Aorta (tissue), 5 donors: Measurements from ENCODE around the gene SLC38A7. TPM values are rescaled to one million over a fixed set of nuclear protein-coding genes. Genes with fewer than 3 reads are reported as not detected.
A peak's percentile ranks its signal among the peaks of the same experiment; 100 is the strongest.
"Not testable (repeated sequence)": the region's sequence is repeated elsewhere in the genome, so short reads cannot be mapped to it uniquely, and the experiment has no call there.

Experiments
- ATAC-seq: fragments of 200-7000 bp; cut with Tn5 transposase; one replicate; pipeline ENCODE4 v1.9.1; 2022; ENCODE audit warnings: moderate library complexity; ENCODE audit not compliant: low FRiP score
- DNase-seq, 2 donors: peaks; one replicate each; pipeline ENCODE4 v3.0.0-alpha.2; 2020
- H3K27ac ChIP-seq, 2 donors: one replicate each; pipeline ENCODE4 v1.5.1; 2013; ENCODE audit warnings: low read length in 2 of 2, mild to moderate bottlenecking in 2 of 2, moderate library complexity in 2 of 2, control low read depth in 1 of 2, inconsistent platforms in 1 of 2, low read depth in 1 of 2
- H3K27me3 ChIP-seq, 2 donors: one replicate each; pipeline ENCODE4 v1.6.1; 2013; ENCODE audit warnings: control low read depth in 1 of 2, low read length in 1 of 2, mild to moderate bottlenecking in 1 of 2, moderate library complexity in 1 of 2; ENCODE audit not compliant: insufficient read depth in 2 of 2, control insufficient read depth in 1 of 2
- H3K36me3 ChIP-seq, 2 donors: one replicate each; pipeline ENCODE4 v1.6.1; 2013; ENCODE audit warnings: control low read depth in 1 of 2, low read length in 1 of 2, mild to moderate bottlenecking in 1 of 2; ENCODE audit not compliant: insufficient read depth in 2 of 2, control insufficient read depth in 1 of 2
- H3K4me1 ChIP-seq, 2 donors: one replicate each; pipeline ENCODE4 v1.6.1; 2013; ENCODE audit warnings: low read length in 2 of 2, control low read depth in 1 of 2, mild to moderate bottlenecking in 1 of 2, moderate library complexity in 1 of 2; ENCODE audit not compliant: insufficient read depth in 2 of 2, control insufficient read depth in 1 of 2
- H3K4me3 ChIP-seq, 2 donors: one replicate each; pipeline ENCODE4 v1.5.1; 2013; ENCODE audit warnings: low read length in 2 of 2, control low read depth in 1 of 2, mild to moderate bottlenecking in 1 of 2
- H3K9me3 ChIP-seq: one replicate; pipeline ENCODE4 v1.6.1; 2013; ENCODE audit warnings: mild to moderate bottlenecking, low read length; ENCODE audit not compliant: control insufficient read depth
- WGBS, 2 donors: extraction: QIAGEN DNeasy Blood & Tissue Kit; methylation state at CpG; one replicate each; pipeline ENCODE4 v1.1.7; 2013; 5-methylcytosine and 5-hydroxymethylcytosine counted together
- intact Hi-C, 2 donors: fragments of 100-400 bp; cut with DNase I; formaldehyde crosslinking; loops; one replicate each; pipeline versions ENCODE4 v1.14.2 to v1.15.0; 2022
- polyA plus RNA-seq, 2 donors: library from polyadenylated mRNA; stranded (reverse); fragments of 200-250 nt; gene quantifications; one replicate each; pipeline ENCODE4 v1.2.3, GENCODE V29; 2013
- total RNA-seq, 2 donors: library from RNA; stranded (reverse); fragmentation: NEBNext Ultra II Directional; extraction: Animal tissue kit (Norgen Biotek cat#: 25700); gene quantifications; one replicate each; pipeline ENCODE4 v1.2.1, GENCODE V29; 2021
- donor health status: healthy with polysubstance abuse.
- donor health status: Bipolar disorder and iron deficiency.
- donor health status: DM: no; HTN: no; CAD: no.
- donor health status: DM: no; HTN: no; CAD: no.
- donor health status: DM: yes; HTN: yes; CAD: no.

Gene SLC38A7
- total and polyA plus RNA-seq, 4 donors, result 1.5 to 22.9 (median 9.4) TPM

DNA sequence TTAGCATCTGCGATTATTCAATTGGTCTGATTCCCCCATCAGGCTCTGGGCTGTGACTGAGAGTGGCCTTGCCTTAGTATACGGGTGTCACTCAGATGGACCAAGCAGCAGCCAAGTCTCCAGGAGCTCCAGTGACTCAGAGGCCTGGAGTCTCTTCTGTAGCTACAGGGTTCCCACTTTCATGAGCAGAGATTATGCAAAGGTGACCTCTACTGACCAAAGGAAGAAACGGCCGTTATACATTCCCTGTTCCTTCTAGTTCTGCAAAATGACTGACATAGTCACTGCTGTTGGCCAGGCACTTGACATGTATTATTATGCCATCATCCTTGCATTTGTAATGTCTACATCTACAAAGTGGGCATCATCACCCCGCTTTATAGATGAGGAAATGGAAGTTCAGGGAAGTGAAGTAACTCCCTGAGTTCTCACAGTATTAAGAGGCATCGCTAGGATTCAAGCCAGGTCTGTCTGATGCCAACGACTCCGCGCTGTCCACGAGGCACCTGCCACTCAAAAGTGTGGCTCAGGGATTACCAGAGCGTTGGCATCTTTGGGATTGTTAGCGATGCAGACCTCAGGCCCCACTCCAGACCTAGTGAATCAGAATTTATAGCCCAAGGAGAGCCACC lies 23.3 kb downstream of the SLC38A7 start:
- peak; percentile 66 to 77 for DNase-seq
- H3K4me3 ChIP-seq, result no peak overlapping the region
- H3K27ac ChIP-seq, result no peak overlapping the region
- H3K36me3 ChIP-seq, result no peaks in the 10 kb centered on the region
- WGBS, 2 donors, result 28 to 33% methylated on average over 12 of the region's 12 CpGs
- peak; percentile 78 for ATAC-seq
- intact Hi-C loops, result loop anchor here (5.0 to 10.0 kb wide), 3 partner anchors 147 to 324 kb away; partner anchors contain the start of gene SETD6 (in 1 of the 2)
- H3K27me3 ChIP-seq, result no peaks in the 10 kb centered on the region
- H3K4me1 ChIP-seq, result no peaks in the 10 kb centered on the region
- H3K9me3 ChIP-seq, result no peaks in the 10 kb centered on the region

GRCh38 chr16:58659911-58660310 lies 24.7 kb downstream of the SLC38A7 start:
- 87 to 88% methylated on average over 11 of the region's 11 CpGs for WGBS, 2 donors
- ATAC-seq, H3K4me3 ChIP-seq, DNase-seq, H3K27ac ChIP-seq, H3K27me3 ChIP-seq, H3K4me1 ChIP-seq, H3K36me3 ChIP-seq, H3K9me3 ChIP-seq: not testable (repeated sequence)
- intact Hi-C loops, result loop anchor here (5.0 to 10.0 kb wide), 3 partner anchors 145 to 323 kb away; partner anchors contain the start of gene SETD6 (in 1 of the 2)

DNA sequence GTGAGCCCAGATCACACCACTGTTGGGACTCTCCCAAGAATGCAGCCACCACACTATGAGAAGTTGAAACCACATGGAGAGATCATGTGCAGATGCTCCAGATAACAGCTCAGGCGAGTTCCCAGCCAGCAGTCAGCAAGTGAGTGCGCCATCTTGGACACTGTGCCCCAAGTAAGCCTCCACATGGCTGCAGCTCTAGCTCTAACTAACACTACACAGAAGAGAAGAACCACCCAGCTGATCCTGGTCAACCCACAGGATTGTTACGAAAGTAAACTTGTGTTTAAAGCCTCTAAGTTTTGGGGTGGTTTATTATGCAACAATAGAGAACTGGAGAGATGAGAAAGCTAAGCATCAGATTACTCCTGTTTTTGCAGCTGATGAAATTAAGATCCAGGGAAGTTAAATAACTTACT lies 25.8 kb downstream of the SLC38A7 start:
- ATAC-seq (no peak), DNase-seq (no peak)
- Histone ChIP-seq H3K4me1 (no peaks in the 10 kb centered on the region), H3K27ac (no peak overlapping the region), H3K27me3 (no peaks in the 10 kb centered on the region), H3K36me3 (no peaks in the 10 kb centered on the region), H3K4me3 (no peak overlapping the region), H3K9me3 (no peaks in the 10 kb centered on the region)
- intact Hi-C loops, result no loop called here
- 85 to 91% methylated on average over 3 of the region's 3 CpGs for WGBS, 2 donors

DNA sequence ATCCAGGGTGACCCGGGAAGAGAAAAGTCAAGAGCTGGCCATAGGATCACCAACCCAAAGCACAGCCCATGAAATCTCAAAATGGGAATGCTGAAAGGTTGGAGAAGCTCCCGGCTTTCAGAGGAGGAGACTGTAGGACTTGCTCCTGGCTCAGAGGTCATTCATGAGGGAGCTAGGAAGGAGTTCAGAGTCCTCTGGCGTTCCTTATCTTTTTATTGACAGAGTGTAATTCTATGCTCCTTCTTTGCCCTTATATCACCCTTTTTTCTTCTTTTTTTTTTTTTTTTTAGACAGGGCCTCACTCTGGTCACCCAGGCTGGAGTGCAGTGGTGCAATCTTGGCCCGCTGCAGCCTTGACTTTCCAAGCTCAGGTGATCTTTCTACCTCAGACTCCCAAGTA lies 27.7 kb downstream of the SLC38A7 start:
- H3K27ac ChIP-seq, result no peak overlapping the region
- ATAC-seq (no peak), DNase-seq (no peak)
- no peaks in the 10 kb centered on the region for H3K9me3 ChIP-seq
- no peaks in the 10 kb centered on the region for H3K27me3 ChIP-seq
- intact Hi-C loops, result no loop called here
- WGBS, 2 donors, result 84 to 86% methylated on average over 4 of the region's 4 CpGs
- H3K4me3 ChIP-seq, result no peak overlapping the region
- no peaks in the 10 kb centered on the region for H3K4me1 ChIP-seq
- no peaks in the 10 kb centered on the region for H3K36me3 ChIP-seq

DNA sequence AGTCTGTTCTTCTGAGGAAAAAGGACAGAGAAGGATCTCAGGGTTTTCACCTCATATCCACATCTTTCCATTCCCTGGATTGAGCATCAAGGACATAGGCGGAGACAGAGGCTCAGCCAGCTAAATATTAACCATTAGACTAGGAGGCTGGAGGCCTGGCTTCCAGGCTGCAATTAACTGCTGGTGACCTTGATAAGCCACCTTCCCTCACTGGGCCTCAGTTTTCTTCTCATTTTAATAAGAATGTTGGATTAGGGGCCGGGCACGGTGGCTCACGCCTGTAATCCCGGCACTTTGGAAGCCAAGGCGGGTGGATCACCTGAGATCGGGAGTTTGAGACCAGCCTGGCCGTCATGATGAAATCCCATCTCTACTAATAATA lies 29.4 kb downstream of the SLC38A7 start:
- Histone ChIP-seq H3K4me3 (no peak overlapping the region), H3K27me3 (no peaks in the 10 kb centered on the region), H3K9me3 (no peaks in the 10 kb centered on the region), H3K36me3 (no peaks in the 10 kb centered on the region), H3K27ac (no peak overlapping the region), H3K4me1 (no peaks in the 10 kb centered on the region)
- intact Hi-C loops, result no loop called here
- WGBS, 2 donors, result 91 to 92% methylated on average over 8 of the region's 8 CpGs
- DNase-seq (no peak), ATAC-seq (no peak)

DNA sequence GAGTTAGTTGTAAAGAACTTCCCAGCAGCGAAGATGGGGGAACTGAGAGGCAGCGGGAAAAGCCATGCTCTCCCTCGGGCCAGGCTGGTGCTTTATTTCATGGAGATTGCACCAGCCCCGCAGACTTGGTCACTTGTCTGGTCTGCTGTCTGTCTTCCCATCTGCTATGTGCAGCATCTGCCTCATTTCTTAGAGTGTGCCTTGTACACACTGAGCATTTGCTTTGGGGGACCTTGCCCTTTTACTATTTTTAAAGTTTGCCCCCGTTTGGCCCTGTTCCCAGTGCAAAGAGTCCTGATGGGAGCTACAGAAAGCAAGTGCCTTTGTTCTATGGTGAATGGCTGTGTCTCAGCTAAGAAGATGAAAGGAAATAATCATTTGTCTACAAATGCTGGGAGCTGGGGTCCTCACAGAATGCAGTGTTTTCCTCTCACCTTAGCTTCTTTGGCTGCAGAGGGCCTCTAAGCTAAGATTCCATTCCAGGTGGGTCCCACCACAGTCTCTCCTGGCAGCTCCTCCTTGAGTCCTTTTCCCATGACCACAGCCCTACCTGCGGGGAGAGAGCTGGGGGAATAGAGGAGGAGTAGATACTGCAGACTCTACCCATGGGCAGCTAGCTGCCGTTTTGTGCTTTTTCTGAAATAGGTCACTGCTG lies 29.9 kb downstream of the SLC38A7 start:
- no peaks in the 10 kb centered on the region for H3K36me3 ChIP-seq
- 78 to 80% methylated on average over 7 of the region's 7 CpGs for WGBS, 2 donors
- no peaks in the 10 kb centered on the region for H3K27me3 ChIP-seq
- no peak overlapping the region for H3K27ac ChIP-seq
- no peak for DNase-seq
- H3K9me3 ChIP-seq, result no peaks in the 10 kb centered on the region
- H3K4me3 ChIP-seq, result no peak overlapping the region
- intact Hi-C loops, result no loop called here
- no peak for ATAC-seq
- no peaks in the 10 kb centered on the region for H3K4me1 ChIP-seq

DNA sequence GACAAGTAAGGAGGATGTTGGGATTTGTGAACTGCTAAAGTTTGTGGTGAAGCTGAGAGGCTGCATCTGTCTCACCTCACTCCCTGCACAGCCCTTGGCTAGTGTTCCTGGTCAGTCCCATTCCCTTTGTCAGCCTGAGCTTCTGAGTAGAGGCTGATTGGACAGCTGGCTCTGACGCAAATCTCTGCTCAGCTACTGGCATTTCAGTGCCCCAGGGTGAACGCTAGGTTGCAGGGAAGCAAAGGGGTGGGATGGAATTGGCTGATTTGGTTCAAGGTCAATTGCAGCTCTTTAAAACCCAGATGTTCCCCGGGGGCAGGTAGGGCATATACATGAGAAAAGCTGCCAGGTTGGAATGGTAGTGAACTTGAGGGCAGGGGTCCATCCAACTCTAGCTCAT lies 31.8 kb downstream of the SLC38A7 start:
- Histone ChIP-seq H3K9me3 (no peaks in the 10 kb centered on the region), H3K27me3 (no peaks in the 10 kb centered on the region), H3K36me3 (no peaks in the 10 kb centered on the region), H3K4me1 (no peaks in the 10 kb centered on the region), H3K27ac (no peak overlapping the region), H3K4me3 (no peak overlapping the region)
- DNase-seq (no peak), ATAC-seq (no peak)
- intact Hi-C loops, result no loop called here
- WGBS, 2 donors, result 21 to 25% methylated on average over 3 of the region's 3 CpGs

GRCh38 chr16:58651965-58652348 lies 32.6 kb downstream of the SLC38A7 start:
- intact Hi-C loops, result no loop called here
- WGBS, 2 donors, result 48 to 61% methylated on average over 3 of the region's 3 CpGs
- no peak overlapping the region for H3K27ac ChIP-seq

GRCh38 chr16:58649707-58650106 lies 34.9 kb downstream of the SLC38A7 start:
- no peak for DNase-seq
- Histone ChIP-seq H3K4me3 (no peak overlapping the region), H3K27ac (no peak overlapping the region), H3K36me3 (no peaks in the 10 kb centered on the region), H3K4me1 (no peaks in the 10 kb centered on the region), H3K27me3 (no peaks in the 10 kb centered on the region), H3K9me3 (no peaks in the 10 kb centered on the region)
- intact Hi-C loops, result no loop called here
- ATAC-seq, result no peak
- WGBS, 2 donors, result 25 to 27% methylated on average over 3 of the region's 3 CpGs

More at GRCh38 chr16:58651965-58652348, 32.6 kb downstream of the SLC38A7 start:
- DNase-seq (no peak), ATAC-seq (no peak)
- Histone ChIP-seq H3K4me3 (no peak overlapping the region), H3K27me3 (no peaks in the 10 kb centered on the region), H3K9me3 (no peaks in the 10 kb centered on the region), H3K4me1 (no peaks in the 10 kb centered on the region), H3K36me3 (no peaks in the 10 kb centered on the region)
